ENCODE data around the gene CIDEC. TPM values are rescaled to one million over a fixed set of nuclear protein-coding genes. Genes with fewer than 3 reads are reported as not detected.
A peak's percentile ranks its signal among the peaks of the same experiment; 100 is the strongest.
"Not testable (repeated sequence)": the region's sequence is repeated elsewhere in the genome, so short reads cannot be mapped to it uniquely, and the experiment has no call there.

CIDEC gene
- total RNA-seq, 1 donor from 2014 or later: not detected

DNA sequence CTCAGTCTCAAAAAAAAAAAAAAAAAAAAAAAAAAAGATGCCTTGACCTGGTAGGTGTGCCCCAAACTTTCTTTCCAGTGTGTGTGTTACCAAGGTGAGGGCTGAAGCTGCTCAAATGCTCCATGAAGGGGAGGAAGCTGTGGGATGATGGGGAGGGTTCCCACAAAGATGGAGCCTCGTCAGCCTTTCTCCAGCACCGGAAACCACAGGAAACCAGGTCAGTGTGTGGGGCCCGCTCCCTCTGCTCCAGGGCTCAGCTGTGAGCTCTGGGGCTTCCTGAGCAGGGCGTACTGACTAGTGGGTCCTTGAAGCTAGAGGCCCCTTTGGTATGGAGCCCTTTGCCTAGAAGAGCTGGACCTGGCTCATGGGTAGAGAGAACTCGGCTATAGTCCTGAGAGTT, 21.9 kb upstream of the CIDEC start:
- DNase-seq: no peak

DNA sequence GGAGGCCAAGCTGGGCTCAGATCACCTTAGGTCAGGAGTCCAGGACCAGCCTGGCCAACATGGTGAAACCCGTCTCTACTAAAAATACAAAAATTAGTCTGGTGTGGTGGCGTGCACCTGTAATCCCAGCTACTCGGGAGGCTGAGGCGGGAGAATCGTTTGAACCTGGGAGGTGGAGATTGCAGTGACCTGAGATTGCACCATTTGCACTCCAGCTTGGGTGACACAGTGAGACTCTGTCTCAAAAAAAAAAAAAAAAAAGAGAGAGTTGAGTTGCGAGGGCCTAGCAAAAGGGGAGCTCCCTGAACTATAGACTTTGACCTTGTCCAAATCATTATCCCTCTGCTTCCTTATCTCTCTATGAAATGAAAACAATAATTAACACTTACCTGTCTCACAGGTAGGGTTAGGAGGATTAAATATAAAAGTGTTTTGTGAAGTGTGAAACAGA, 20.9 kb upstream of the CIDEC start:
- not testable (repeated sequence) for DNase-seq

GRCh38 chr3:9899289-9899791, 19.3 kb upstream of the CIDEC start:
- no peak for DNase-seq

DNA sequence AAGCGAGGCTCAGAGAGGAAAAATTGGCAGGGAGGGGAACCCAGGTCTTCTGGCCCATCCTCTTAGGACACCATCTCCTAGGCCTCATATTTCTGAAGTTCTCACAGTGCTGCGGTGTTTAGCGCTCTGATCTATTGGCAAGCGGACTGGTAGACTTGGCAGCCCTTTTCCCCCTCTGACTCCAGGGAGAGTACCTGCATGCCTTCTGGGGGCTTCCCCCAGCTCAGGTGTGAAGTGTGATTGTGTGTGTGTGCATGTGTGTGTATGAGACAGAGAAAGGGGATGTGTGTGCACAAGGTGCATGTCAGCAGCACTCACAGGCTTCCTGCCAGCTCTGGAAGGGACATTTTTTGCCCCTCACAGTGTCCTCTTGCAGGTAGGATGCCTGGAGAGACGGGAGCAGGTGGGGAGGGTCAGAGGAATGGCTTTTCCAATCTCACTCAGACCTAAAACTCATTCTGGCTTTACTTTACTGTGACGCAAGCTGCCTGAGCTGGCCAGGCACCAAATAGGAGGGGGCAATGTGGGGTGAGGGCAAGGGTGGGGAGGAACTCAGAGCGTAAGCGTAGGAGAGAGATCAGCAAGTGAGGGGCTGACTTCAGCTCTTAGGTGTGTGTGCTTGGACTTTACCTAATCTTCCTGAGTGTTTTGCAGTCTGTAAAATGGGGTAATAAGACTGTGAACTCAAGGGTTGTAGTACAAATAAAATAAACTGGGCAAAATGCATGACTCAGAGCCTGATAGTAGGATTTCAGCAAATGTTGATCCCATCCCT, 18.6 kb upstream of the CIDEC start:
- no peak for DNase-seq

DNA sequence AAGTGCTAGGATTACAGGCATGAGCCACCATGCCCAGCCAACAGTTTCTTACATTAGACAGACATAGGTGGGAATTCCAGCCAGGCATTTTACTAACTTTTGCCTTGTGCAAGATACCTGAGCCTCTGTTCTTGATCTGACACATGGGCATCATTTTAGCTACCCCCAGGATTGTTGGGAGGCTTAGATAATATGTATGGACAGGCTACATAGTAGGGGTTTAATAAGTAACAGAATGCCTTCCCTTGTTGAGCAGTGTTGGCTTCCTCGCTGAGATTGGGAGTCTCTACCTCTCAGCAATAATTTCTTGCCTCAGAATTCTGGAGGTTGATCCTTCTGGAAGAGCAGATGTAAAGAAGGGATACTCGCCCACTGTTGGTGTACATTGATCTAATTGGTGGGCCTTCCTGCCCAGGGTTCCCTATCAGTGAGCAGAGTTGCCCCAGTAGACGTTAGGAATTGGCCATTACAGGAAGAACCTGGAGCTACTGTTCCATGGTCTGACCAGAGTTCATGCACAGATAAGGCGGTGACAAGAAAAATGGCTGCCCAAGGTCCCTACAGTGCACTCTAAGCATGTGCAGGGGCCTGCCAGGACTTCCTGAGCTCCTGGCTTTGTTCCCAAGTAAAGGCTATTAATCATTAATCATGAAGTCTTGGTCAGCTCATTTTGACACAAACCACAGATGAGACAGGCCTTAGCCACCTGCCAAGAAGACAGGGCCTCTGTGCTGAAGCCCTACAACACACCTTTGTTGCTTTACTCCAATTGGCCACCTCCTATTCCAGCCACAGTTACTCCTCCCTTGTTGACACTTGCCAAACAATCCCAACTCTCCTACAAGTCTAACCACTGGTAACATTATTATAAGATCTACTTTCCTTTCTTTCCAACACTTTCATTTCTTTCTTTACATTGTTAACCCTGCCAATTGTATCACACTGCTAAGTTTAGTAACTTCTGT, 17.6 kb upstream of the CIDEC start:
- DNase-seq: peak; percentile 24

DNA sequence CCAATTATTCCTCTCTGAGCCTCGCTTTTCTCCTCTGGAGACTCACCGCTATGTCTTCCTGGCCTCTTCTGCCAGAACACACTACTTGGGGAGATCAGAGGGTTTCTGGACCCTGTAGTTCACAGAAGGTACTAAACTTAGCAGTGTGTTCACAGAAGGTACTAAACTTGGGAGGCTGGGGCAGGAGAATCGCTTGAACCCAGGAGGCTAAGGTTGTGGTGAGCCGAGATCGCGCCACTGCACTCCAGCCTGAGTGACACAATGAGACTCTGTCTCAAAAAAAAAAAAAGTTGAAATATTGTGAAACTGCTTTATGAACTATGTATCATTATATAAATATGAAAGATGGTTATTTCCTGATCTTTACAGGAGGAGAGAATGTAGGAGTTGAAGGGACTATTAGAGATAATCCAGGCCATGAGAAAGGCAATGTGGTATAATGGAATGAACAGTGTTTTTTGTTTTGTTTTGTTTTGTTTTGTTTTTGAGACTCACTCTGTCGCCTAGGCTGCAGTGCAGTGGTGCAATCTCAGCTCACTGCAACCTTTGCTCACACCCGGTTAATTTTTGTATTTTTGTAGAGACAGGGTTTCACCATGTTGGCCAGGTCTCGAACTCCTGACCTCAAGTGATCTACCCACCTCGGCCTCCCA, 16.8 kb upstream of the CIDEC start:
- not testable (repeated sequence) for DNase-seq

DNA sequence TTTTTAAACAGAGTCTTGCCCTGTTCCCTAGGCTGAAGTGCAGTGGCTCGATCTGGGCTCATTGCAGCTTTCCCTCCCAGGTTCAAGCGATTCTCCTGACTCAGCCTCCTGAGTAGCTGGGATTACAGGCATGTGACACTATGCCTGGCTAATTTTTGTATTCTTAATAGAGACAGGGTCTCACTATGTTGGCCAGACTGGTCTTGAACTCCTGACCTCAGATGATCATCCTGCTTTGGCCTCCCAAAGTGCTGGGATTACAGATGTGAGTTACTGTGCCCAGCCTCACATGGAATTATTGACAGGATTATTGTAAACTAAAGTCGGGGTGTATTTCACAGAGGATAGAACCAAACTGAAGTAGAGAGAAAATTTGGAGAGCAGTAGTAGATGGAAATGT, 15.7 kb upstream of the CIDEC start:
- not testable (repeated sequence) for DNase-seq

- no peak for DNase-seq
These were observed 13.7 kb upstream of the CIDEC start for GRCh38 chr3:9893739-9894138.

- DNase-seq: no peak
These were observed 11.1 kb upstream of the CIDEC start for GRCh38 chr3:9891072-9891622.

GRCh38 chr3:9890249-9891071, 10.4 kb upstream of the CIDEC start, which contains the start of gene JAGN1:
Gene JAGN1 (plus strand): TSS chr3:9890610. CDS start chr3:9890723, 113 bp downstream.
- DNase-seq: peak; percentile 97

DNA sequence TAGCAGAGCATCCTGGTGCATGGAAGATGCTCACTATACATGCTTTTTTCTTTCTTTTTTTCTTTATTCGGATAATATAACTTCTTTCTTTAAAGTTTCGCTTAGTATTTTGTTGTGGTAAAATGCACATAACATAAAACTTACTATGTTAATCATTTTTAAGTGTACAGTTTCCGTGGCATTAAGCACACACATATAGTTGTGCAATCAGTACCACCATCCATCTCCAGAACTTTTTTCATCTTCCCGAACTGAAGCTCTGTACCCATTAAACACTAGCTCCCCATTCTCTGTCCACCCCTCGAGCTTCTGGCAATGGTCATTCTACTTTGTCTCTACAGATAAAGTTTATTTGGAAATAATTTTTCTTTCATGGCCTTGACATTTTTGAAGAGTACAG, 9.4 kb upstream of the CIDEC start:
- DNase-seq: no peak

DNA sequence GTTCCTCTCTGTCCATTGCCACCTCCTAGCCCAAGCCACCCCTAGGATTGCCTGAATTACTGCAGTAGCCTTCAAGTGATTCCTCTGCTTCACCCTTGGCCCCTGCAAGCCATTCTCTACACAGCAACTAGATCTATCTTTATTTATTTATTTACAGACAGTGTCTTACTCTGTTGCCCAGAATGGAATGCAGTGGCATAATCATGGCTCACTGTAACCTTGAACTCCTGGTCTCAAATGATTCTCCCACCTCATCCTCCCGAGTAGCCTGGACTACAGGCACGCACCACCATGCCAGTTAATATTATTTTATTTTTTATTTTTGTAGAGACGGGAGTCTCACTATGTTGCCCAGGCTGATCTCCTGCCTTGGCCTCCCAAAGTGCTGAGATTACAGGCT, 8.5 kb upstream of the CIDEC start:
- DNase-seq: no peak

- DNase-seq: no peak
These were observed 7.4 kb upstream of the CIDEC start for GRCh38 chr3:9887480-9887879.

GRCh38 chr3:9886328-9886727, 6.3 kb upstream of the CIDEC start:
- no peak for DNase-seq

GRCh38 chr3:9884555-9885165, 4.6 kb upstream of the CIDEC start:
- no peak for DNase-seq

DNA sequence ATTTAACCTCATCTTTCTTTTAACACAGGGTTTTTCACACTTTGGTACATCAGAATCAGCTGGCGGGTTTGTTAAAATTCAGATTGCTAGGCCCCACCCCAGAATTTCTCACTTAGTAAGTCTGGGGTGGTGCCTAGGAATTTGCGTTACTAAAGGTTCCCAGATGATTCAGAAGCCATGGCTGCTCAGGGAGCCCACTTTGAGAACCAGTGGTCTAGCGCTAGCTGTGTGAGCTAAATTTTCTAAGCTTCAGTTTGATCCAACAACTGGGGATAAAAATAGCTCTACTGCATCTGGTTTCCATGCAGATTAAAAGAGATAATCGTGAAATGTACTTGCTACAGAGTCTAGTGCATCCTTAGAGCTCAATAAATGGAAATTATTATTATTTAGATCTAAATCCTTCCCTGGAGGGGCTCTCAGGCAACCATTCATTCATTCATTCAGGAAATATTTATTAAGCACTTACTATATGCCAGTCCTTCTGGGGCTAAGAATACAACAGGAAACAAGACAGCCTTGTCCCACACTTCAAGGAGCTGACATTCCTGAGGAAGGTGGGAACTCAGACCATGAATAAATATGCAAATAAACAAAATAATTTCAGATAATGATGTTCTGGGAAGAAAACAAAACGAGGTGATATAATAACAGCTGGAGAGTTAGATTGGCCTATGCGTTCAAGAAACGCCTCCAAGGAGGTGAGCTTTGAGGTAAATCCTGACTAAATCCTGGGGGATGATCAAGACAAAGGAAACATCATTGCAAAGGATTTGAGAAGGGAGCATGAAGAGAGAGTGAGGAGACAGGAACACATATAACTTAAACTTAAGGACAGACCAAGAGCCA, 3.9 kb upstream of the CIDEC start:
- no peak for DNase-seq

DNA sequence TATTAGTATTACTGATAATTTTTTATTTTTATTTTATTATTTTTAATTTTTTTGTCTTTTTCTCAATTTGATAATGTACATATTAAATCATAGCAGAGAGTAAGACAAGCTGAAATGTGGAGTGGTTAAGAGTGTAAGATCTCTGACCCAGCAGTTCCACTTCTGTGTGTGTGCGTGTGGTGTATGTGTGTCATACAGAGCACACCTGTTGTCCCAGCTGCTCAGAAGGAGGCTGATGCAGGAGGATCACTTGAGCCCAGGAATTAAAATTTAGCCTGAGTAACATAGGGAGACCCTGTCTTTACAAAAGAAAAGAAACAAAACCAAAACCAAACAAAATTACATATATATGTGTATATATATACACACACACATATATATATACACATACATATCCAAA, 1.4 kb upstream of the CIDEC start:
- DNase-seq: peak; percentile 81

GRCh38 chr3:9878700-9879099, 1.4 kb downstream of the CIDEC start:
- no peak for DNase-seq

DNA sequence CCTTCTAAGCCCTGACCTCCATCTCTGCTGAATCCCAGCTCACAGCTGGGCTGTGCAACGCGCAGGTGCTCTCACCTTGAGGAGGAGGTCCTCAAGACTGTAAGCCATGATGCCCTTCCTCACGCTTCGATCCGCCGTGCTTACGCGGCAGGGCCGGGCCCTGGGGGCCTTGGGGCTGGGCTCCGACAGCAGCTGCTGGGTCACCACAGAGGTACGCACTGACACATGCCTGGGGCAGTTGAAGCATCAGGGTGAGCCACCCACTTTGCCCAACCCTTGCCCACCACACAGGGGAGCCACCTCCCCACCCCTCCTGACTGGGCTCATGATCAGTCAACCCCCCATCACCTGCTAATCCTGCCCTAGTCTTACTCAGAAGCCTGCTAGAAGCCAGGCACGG, 3.1 kb downstream of the CIDEC start:
- DNase-seq: no peak

GRCh38 chr3:9876255-9876654, 3.8 kb downstream of the CIDEC start:
- DNase-seq: not testable (repeated sequence)

All from tongue (tissue), 2 donors.